Panc1 (cell line): ENCODE results near the gene MOGAT3. TPM values are rescaled to one million over a fixed set of nuclear protein-coding genes. Genes with fewer than 3 reads are reported as not detected.
"Not testable (repeated sequence)": the region's sequence is repeated elsewhere in the genome, so short reads cannot be mapped to it uniquely, and the experiment has no call there.

Experiments used
- ATAC-seq: fragments of 200-7000 bp; cut with Tn5 transposase; 2 replicates; pipeline ENCODE4 v1.9.1; 2020; ENCODE audit warnings: mild to moderate bottlenecking, moderate library complexity
- BruUV-seq: library from RNA; stranded (reverse); fragments of 400-500 nt; replicated peaks from 2 replicates; lab custom pipeline; 2021; lab: Mats Ljungman, UMichigan
- CTCF ChIA-PET: fragments of 300-600 bp; sonication (Branson Sonifier 250); formaldehyde crosslinking; loops from one replicate; lab custom pipeline; 2022; ENCODE audit warnings: antibody characterized with exemption; lab: Charles Lee
- POLR2A ChIA-PET: fragments of 300-600 bp; sonication (Branson Sonifier 250); formaldehyde crosslinking; loops from one replicate; lab custom pipeline; 2022; ENCODE audit warnings: antibody characterized with exemption; lab: Charles Lee
- DNase-seq: peaks from one replicate; pipeline ENCODE4 v3.0.0-alpha.2; 2010; ENCODE audit warnings: low read depth, low spot score
- H3K27ac ChIP-seq: 2 replicates; pipeline ENCODE4 v1.5.1; 2011; ENCODE audit warnings: mild to moderate bottlenecking, low read length, inconsistent platforms
- H3K27me3 ChIP-seq: fragments of 200-500 bp; sonication (Bioruptor generic); 2 replicates; pipeline ENCODE4 v1.6.0; 2014; ENCODE audit warnings: low read length, inconsistent platforms; ENCODE audit not compliant: control insufficient read depth, insufficient read depth
- H3K36me3 ChIP-seq: fragments of 200-500 bp; sonication (Bioruptor generic); 2 replicates; pipeline ENCODE4 v1.5.1; 2014; ENCODE audit warnings: inconsistent platforms, mild to moderate bottlenecking, low read length, moderate library complexity; ENCODE audit not compliant: control insufficient read depth, insufficient read depth
- H3K4me1 ChIP-seq: 2 replicates; pipeline ENCODE4 v1.5.1; 2011; ENCODE audit warnings: inconsistent platforms, mild to moderate bottlenecking, low read length, moderate library complexity; ENCODE audit not compliant: control insufficient read depth, insufficient read depth
- H3K4me3 ChIP-seq, 2 experiments: 2 replicates each; pipeline ENCODE4 v1.5.1; 2011 to 2012; ENCODE audit warnings: low read depth in 2 of 2, low read length in 2 of 2, mild to moderate bottlenecking in 2 of 2, inconsistent platforms in 1 of 2, moderate library complexity in 1 of 2
- H3K9me3 ChIP-seq: fragments of 200-500 bp; sonication (Bioruptor generic); 2 replicates; pipeline ENCODE4 v1.5.1; 2014; ENCODE audit warnings: low read depth, mild to moderate bottlenecking, inconsistent platforms, low read length, moderate library complexity; ENCODE audit not compliant: control insufficient read depth, insufficient read depth
- POLR2AphosphoS5 ChIP-seq: IDR thresholded peaks from 2 replicates; pipeline ENCODE4 v1.6.1; 2012; ENCODE audit warnings: mild to moderate bottlenecking, low read depth, low read length, moderate library complexity
- SIN3A ChIP-seq: IDR thresholded peaks from 2 replicates; pipeline ENCODE4 v1.6.1; 2012; ENCODE audit warnings: low read depth, mild to moderate bottlenecking, low read length, moderate library complexity, borderline replicate concordance; ENCODE audit not compliant: insufficient read depth
- TCF7L2 ChIP-seq: IDR thresholded peaks from 2 replicates; pipeline ENCODE4 v1.6.1; 2011; ENCODE audit warnings: mild to moderate bottlenecking, low read depth, low read length, inconsistent platforms
- in situ Hi-C: cut with HindIII; loops from 2 replicates; pipeline ENCODE4 v1.10.0; 2016; ENCODE audit warnings: low sequenced_read_pairs, low pct_unique_long_range_greater_than_20kb
- intact Hi-C: fragments of 100-400 bp; cut with micrococcal nuclease; formaldehyde crosslinking; loops from one replicate; pipeline ENCODE4 v1.10.0; 2022; ENCODE audit not compliant: unreplicated experiment
- total RNA-seq: library from RNA; stranded (reverse); gene quantifications from one replicate; pipeline ENCODE4 v1.2.1, GENCODE V29; 2021; ENCODE audit not compliant: unreplicated experiment
- TF ChIP-seq, protein P1 (sequence below): fragments of 450-650 bp; IDR thresholded peaks from 2 replicates; pipeline ENCODE4 v1.5.1; 2017; ENCODE audit warnings: mild to moderate bottlenecking
- TF ChIP-seq, protein P2 (sequence below), 2 experiments: IDR thresholded peaks; 2 replicates each; pipeline ENCODE4 v1.6.1; 2011 to 2012; ENCODE audit warnings: low read depth in 2 of 2, control low read depth in 1 of 2, low read length in 1 of 2, mild to moderate bottlenecking in 1 of 2, moderate library complexity in 1 of 2; ENCODE audit not compliant: insufficient read depth in 1 of 2

MOGAT3 gene
- total RNA-seq, 1 experiment from 2014 or later, result 0.23 TPM

- POLR2A ChIA-PET, result no interaction called here
- Histone ChIP-seq H3K36me3 (no peaks in the 10 kb centered on the region), H3K9me3 (no peaks in the 10 kb centered on the region), H3K27ac (no peak overlapping the region), H3K4me1 (no peaks in the 10 kb centered on the region), H3K27me3 (no peaks in the 10 kb centered on the region), H3K4me3 (no peak overlapping the region)
- ATAC-seq (no peak), DNase-seq (no peak)
- in situ Hi-C loops, result no loop called here
- intact Hi-C loops, result no loop called here
- no TSS peak for BruUV-seq
- TF ChIP-seq TCF7L2 (no peak), SIN3A (no peak), POLR2AphosphoS5 (no peak)
- TF ChIP-seq, protein P1, sequence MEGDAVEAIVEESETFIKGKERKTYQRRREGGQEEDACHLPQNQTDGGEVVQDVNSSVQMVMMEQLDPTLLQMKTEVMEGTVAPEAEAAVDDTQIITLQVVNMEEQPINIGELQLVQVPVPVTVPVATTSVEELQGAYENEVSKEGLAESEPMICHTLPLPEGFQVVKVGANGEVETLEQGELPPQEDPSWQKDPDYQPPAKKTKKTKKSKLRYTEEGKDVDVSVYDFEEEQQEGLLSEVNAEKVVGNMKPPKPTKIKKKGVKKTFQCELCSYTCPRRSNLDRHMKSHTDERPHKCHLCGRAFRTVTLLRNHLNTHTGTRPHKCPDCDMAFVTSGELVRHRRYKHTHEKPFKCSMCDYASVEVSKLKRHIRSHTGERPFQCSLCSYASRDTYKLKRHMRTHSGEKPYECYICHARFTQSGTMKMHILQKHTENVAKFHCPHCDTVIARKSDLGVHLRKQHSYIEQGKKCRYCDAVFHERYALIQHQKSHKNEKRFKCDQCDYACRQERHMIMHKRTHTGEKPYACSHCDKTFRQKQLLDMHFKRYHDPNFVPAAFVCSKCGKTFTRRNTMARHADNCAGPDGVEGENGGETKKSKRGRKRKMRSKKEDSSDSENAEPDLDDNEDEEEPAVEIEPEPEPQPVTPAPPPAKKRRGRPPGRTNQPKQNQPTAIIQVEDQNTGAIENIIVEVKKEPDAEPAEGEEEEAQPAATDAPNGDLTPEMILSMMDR, result no peak
- CTCF ChIA-PET, result no interaction called here
These were observed 5.8 kb upstream of the MOGAT3 start for GRCh38 chr7:101206665-101207042.

GRCh38 chr7:101205901-101206664 is 5.2 kb upstream of the MOGAT3 start:
- in situ Hi-C loops, result no loop called here
- BruUV-seq, result no TSS peak
- no peaks in the 10 kb centered on the region for H3K27me3 ChIP-seq
- TF ChIP-seq SIN3A (no peak), TCF7L2 (no peak), POLR2AphosphoS5 (no peak)
- TF ChIP-seq, protein P1, result no peak
- TF ChIP-seq, protein P2, sequence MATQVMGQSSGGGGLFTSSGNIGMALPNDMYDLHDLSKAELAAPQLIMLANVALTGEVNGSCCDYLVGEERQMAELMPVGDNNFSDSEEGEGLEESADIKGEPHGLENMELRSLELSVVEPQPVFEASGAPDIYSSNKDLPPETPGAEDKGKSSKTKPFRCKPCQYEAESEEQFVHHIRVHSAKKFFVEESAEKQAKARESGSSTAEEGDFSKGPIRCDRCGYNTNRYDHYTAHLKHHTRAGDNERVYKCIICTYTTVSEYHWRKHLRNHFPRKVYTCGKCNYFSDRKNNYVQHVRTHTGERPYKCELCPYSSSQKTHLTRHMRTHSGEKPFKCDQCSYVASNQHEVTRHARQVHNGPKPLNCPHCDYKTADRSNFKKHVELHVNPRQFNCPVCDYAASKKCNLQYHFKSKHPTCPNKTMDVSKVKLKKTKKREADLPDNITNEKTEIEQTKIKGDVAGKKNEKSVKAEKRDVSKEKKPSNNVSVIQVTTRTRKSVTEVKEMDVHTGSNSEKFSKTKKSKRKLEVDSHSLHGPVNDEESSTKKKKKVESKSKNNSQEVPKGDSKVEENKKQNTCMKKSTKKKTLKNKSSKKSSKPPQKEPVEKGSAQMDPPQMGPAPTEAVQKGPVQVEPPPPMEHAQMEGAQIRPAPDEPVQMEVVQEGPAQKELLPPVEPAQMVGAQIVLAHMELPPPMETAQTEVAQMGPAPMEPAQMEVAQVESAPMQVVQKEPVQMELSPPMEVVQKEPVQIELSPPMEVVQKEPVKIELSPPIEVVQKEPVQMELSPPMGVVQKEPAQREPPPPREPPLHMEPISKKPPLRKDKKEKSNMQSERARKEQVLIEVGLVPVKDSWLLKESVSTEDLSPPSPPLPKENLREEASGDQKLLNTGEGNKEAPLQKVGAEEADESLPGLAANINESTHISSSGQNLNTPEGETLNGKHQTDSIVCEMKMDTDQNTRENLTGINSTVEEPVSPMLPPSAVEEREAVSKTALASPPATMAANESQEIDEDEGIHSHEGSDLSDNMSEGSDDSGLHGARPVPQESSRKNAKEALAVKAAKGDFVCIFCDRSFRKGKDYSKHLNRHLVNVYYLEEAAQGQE (IDR thresholded peaks at IDR 0.05; ENCODE audit: insufficient read depth in 1 of 2, low read depth in 2 of 2, low read length in 1 of 2), result no peak
- no peak overlapping the region for H3K27ac ChIP-seq
- ChIA-PET POLR2A (no interaction called here), CTCF (no interaction called here)
- H3K4me1 ChIP-seq, result no peaks in the 10 kb centered on the region
- intact Hi-C loops, result no loop called here
- H3K36me3 ChIP-seq, result no peaks in the 10 kb centered on the region
- DNase-seq (no peak), ATAC-seq (no peak)
- H3K9me3 ChIP-seq, result no peaks in the 10 kb centered on the region
- H3K4me3 ChIP-seq, result no peak overlapping the region

GRCh38 chr7:101203740-101204738 is 3.2 kb upstream of the MOGAT3 start:
- DNase-seq, BruUV-seq, ATAC-seq, H3K27ac ChIP-seq, in situ Hi-C loops, H3K27me3 ChIP-seq, H3K4me3 ChIP-seq, POLR2A ChIA-PET, H3K4me1 ChIP-seq, intact Hi-C loops, H3K36me3 ChIP-seq, H3K9me3 ChIP-seq: not testable (repeated sequence)
- CTCF ChIA-PET, result interaction anchor here (0.5 to 0.6 kb wide), 2 partner anchors 62 to 119 kb away, joined by 4 to 6 read pairs; no protein-coding TSS in a partner anchor
